DMS79 (cell line): ENCODE data around the gene LRRC75B.
A peak's percentile ranks its signal among the peaks of the same experiment; 100 is the strongest.
"Not testable (repeated sequence)": the region's sequence is repeated elsewhere in the genome, so short reads cannot be mapped to it uniquely, and the experiment has no call there.

Experiments used
- DNase-seq: peaks from one replicate; lab custom pipeline; 2025; lab: John Stamatoyannopoulos, UW

The LRRC75B gene

DNA sequence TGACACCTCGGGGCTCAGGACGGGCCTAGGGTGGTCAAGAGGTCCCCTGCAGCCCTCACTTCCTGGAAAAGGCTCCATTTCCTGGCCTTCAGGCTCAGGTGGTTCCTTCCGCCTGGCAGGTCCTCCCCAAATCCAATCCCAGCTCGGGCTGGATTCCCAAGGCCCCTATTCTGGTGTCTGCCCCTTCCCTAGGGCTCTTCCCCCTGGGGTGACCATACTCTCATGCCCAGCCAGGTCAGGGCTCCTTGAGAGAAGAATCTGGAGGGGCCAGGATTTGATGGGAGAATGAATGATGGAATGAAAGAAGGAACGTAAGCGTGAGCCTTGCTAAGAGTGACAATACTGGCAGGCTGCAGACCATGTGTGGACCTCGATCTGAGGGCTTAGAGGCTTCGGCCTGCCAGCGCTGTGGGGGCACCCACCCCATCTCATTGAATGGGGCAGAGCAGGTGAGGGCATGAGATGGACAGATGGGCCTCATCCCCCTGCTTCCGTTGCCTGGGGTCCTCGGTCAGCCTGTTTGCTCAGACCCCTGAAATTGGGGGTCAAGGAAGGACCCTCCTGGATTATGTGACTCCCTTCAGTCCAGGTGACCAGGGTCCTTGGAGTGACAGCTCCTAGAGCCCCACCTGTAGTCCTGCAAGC is 9.4 kb upstream of the LRRC75B start:
- not testable (repeated sequence) for DNase-seq

DNA sequence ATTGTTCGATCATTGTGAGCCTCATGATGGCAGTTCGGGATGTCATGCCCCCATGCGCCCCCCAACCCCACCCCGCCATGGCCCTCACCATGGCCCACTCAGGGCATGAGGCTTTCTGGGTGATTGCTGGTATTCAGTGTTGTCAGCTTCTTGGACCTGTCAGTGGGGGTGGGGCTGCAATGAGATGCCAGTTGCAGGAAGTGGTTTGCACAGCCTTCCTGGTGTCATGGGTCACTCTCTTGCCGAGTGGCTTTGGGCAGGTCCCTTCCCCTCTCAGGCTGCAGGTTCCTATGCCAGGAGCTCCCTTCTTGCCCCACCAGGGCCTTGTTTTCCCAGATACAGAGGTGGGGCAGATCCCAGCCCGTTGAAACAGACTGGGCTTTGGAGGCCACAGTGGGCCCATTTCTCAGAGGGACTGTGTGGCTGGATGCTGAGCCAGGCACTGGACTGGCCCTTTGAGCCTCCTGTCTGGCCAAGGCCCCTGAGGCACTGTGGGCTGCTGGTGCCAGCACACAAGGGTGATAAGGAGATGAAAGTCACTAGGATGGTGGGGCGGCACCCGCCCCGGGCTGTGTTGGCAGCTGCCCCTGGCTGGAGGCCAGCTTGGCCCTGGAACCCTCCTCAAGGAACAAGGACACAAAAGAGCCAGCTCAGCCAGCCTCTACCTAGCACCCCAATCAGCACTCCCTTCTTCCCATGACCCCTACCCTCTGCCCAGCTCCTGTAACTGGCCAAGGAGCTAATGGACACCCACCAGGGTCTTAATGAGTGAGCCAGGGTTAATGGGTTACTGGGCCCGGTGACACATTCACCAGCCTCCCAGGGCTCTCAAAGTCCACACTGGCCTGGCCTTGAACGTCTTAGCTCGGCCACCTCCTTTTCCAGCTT is 8.6 kb upstream of the LRRC75B start:
- peak; percentile 31 for DNase-seq

DNA sequence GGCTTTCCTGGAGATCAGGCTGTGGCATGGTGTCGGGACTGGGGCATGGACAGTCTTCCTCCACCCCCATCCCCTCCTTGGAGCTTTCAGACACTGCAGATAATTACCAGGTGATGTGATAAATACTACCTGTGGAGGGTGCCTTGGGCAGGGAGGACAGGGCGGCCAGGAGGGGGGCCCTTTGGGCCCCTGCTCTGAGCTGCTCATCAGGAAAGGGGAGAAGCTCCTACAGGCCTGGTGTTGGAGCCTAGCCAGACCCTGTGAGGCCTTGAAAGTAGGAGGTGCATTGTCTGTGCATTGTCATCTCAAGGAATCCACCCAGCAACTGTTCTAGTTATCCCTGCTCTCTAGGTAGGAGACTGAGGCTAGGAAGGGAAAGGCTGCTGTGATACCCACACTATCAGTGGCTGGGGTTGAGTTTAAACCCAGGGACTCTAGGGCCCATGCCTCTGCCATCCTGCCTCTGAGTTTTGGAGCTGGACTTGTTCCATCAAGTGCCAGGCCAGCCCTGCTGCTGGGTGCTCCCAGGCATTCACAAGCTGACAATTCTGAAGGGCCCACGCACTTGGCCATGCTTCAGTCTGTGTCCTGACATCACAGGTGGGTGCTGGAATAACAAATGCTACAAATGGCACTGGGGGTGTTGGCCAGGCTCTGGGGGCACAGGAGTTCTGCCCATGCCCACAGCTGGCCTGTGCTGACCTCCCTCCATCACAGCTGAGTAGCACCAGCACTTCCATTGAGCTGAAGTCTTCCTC is 7.3 kb upstream of the LRRC75B start:
- DNase-seq = not testable (repeated sequence)

DNA sequence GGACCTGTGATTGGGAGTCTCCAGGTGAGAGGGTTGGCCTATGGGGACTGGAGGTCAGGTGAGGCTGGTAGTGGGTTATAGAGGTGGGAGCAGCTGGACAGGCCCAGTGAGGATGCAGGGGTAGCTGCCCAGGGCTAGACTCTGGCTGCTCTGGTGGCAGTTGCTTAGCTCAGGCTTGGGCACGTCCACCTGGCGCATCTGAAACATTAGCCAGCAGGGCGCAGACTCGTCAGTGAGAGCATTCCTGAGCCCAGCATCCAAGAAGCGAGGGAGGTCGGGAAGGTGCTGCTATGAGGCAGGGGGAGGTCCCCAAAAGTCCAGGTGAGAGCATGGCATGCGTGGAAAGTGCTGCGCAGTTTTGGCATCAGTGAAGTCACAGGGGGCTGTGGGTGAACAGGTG is 6.6 kb upstream of the LRRC75B start:
- no peak for DNase-seq

DNA sequence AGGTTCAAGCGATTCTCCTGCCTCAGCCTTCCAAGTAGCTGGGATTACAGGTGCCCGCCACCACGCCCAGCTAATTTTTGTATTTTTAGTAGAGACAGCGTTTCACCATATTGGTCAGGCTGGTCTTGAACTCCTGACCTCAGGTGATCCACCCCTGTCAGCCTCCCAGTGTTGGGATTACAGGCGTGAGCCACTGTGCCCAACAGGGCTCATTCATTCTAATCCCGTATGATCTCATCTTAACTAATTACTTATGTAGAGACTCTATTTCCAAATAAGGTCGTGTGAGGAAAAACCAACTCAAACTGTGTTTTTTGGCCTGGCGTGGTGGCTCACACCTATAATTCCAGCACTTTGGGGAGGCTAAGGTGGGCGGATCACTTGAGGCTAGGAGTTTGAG is 4.2 kb upstream of the LRRC75B start:
- DNase-seq = not testable (repeated sequence)

DNA sequence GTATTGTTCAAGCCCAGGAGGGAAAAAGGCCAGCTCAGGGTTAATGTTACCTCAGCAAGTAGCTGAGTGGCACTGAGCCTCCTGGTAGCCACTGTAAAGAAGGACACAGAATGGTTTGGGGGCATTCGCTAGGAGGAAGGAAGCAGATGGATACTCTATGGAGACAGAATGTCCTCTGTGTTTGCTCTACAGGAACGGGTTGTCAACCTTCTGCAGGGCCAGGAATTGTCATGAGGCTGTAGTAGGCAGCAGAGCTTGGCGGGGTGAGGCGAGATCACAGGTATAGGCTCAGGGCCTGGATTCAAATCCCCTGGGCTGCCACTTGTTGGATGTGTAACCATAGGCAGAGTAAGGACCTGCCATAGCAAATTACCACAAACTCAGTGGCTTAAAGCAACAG is 3.0 kb upstream of the LRRC75B start:
- DNase-seq = no peak

DNA sequence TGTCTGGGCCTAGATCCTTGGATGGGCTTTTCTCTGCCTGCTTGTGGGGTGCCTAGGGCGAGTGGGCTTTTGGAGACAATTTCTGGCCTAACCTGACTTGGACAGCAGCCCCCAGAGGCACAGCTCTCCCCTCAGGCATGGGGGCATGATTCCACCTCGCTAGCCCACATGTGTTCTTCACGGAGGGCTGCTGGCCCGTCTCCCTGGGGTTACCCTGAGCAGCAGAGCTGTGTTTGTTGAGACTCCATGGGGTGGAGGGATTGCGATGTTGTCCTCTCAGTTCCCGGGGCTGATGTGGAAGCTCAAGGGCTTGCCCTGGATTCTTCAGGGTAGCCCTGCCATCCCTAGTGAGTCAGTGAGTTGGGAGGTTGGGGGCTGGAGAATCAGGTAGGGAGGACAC is 2.4 kb upstream of the LRRC75B start:
- no peak for DNase-seq

DNA sequence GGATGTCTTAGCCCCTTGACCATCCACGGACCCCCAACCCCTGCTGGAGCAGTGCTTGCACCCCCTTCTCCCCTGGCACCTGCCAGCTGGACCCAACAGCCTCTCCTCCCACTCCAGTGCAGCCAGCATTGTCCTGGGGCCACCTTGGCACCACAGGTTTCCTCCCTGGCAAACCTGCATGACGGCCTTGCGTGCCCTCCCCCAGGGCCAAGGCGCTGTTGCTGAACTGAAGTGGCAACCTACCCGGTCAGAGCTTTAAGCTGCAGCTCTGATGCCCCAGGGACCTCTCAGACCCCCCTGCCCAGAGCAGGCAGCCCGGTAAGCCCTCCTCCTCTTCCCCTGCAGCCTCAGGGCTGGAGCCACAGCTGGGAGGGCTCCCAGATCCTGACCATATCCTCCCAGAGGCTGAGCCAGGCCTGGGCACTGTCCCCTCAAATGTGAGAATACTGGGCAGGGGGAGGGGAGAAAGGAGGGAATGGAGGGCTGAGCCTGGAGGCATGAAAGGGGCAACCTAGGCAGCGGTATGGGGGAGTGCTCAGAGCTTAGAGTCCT is 1.8 kb upstream of the LRRC75B start:
- DNase-seq = no peak

DNA sequence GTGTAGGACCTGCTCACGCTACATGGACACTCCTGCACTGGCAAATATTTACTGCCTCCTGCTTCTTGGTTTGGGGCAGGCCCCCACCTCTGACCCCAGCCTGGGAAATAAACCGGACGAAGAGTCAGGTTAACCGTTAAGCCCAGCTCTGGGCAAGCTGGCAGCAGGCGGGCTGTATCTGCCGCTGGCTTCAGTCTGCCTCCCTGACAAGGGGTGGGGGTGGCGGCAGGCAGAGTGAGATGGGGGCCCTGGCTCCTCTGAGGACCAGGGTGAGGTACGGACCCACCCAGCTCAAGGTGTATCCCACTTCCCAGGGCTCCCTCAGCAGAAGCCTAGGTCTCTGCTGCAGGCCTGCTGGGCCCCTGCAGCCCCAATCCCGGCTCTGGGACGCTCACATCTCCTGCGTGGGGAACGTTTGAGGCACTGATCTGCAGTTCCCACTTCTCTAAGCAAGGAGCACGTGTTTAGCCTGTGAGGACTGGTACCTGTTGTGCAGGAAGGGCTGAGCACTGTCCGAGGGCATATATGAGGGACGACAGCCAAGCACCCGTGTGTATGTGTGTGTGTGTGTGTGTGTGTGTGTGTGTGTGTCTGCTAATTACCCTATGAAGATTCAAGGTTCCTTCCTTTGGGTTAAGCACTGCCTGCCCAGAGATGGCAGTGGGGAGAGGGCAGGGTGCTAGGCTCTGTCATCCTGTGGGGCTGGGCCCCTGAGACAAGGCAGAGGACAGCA is 1.1 kb upstream of the LRRC75B start:
- no peak for DNase-seq

DNA sequence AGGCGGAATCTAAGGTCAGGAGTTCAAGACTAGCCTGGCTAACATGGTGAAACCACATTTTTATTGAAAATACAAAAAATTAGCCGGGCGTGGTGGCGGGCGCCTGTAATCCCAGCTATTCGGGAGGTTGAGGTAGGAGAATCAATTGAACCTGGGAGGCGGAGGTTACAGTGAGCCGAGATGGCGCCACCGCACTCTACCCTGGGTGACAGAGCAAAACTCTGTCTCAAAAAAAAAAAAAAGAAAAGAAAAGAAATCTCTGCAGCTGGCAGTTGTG is 624 bp upstream of the LRRC75B start:
- DNase-seq = not testable (repeated sequence)

DNA sequence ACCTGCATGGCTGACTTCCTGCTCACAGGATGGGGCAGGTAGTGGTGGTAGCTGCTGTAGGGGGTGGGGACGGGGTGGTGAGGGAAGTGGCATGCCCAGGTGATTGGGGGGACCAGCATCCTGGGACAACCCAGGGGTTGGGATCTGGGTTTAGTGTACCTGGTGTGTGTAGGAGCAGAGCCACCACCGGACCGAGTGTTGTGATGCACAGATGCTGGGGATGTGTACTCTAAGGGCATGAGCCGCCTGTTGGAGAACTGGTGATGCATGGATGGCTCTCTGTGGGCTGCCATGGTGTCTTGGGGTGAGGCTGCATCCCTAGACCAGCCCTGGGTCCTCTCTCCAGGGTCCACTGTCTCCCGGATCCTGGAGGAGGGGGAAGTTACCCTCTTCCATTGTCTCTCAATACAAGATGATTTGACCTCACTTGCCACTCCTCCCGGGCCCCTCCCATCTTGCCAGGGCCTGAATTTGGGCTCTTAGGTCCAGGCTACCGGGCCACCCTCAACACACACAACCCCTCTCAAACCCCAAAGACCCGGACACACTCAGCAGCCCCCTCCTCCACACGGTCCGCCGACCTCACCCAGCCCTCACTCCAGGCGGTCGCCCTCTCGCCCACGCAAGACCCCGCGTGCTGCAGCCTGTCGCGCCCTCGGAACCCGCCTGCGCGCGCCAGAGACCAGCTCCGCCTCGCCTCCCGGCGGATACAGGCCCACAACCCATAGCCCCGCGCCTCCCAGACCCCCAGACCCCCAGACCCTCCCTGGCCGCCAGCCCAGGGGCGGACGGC is 619 bp downstream of the LRRC75B start:
- no peak for DNase-seq

DNA sequence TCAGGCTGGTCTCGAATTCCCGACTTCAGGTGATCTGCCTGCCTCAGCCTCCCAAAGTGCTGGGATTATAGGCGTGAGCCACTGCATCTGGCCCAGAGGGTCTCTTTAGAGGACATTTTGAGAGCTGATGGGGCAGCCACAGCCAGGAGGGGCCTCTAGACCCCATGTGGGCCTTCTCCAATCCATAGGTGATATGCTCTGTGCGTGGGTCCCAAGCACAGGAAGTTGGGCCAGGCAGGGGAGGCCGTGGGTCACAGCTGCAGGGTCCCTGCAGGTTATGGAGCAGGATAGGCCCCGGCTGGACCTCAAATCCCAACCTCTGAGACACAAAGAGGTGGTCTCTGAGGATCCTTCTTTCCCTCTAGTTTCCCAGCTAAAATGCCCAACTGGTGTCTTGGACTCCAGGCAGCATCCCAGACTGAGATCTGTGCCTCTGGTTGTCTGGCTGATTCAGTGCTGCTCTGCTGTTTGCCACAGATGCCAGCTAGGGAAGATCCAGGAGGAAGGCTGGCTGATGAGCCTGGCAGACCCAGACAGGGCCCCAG is 1.5 kb downstream of the LRRC75B start:
- no peak for DNase-seq

DNA sequence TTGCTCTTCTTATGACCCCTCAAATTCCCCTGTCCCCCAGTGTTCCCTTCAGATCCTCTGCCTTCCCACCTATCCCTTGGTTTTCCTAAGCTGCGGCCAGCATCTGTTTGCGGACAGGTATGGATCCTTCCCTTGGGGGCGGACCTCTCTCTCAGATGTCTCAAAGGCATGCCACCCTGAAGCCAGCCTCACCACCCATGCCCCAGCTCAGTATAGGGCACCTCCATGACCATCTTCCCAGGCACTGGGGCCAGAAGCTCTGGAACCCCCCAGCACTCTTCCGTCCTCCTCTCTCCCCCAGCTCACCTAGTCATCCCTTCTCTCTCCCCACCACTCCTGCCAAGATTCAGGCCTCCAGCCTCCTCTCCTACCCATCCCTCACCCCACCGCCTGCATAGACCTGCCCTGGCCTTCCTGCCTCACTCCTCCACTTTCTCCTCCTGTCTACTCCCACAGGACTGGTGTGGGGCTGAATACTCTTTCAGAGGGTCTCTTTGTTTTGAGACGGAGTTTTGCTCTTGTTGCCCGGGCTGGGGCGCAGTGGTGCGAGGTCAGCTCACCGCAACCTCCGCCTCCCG is 2.2 kb downstream of the LRRC75B start:
- no peak for DNase-seq

DNA sequence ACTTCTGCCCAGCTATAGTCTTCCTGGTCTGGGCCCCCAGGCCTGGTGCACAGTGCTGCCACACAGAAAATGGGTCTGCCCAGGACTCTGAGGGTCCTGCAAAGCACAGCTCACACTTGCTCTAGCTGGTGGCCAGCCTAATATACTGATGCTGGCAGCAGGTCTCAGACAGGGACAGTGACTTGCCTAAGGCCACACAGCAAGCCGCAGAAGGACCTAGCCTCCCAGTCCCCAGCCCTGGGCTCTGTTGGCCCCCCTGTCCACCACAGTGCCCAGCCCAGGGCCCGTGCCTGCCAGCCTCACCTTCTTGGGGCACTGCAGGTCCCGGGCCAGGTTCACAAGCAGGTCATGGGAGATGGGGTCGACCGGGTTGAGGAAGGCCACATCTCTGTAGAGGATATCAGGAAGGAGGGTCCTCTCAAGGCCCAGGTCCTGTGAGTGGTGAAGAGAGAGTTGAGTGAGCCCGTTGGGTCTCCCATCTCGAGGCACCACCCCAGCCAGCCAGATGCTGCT is 3.3 kb downstream of the LRRC75B start:
- DNase-seq = no peak

DNA sequence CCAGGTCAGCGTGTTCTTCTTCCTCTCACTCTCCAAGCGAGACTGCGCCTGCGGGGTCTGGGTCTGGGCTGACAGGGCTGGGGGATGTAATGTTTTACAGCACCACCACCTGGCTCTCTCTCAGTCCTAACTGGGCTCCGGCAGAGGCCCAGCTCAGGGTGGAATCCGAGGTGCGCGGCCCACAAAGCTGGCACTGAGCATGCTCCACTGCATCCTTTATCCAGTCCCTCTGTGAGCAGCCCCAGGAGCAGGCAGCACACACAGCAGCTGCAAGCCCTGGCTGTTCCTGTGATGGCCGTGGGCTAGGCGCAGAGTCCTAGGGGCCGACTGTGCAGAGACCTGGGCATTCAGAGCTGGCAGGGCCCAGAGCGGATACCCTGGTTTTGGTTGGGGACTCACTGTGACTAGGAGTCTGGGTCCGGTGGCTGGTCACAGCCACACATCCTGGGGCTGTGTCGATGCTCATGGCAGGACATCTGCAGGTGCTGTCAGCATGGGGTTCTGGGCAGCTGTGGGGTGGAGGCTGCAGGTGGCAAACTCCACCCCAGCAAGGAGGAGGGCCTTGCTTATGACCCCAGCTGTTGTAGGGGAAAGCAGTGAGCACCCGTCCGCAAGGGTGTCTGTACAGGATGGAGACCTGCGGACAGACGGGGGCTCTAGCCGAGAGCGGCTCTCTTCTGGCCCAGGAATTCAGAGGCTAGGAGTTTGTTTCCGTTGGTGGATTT is 4.0 kb downstream of the LRRC75B start:
- DNase-seq = no peak

DNA sequence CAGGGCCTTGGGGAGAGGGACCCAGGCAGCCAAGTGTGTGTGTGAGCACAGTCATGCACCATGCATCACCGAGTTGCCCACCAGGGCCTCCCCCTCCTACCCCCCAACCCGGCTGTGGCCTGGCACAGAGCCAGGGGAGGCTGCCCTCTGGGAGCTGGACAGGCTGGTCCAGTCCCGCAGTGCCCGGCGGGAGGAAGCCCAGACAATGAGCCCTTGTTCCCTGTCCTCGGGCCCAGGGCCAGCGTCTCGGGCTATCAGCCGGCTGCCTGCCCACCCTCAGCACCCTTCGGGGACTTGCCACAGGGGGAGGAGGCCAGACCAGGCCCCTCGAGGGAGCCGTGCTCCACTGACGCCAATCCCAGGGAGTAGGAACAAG is 4.5 kb downstream of the LRRC75B start:
- no peak for DNase-seq

DNA sequence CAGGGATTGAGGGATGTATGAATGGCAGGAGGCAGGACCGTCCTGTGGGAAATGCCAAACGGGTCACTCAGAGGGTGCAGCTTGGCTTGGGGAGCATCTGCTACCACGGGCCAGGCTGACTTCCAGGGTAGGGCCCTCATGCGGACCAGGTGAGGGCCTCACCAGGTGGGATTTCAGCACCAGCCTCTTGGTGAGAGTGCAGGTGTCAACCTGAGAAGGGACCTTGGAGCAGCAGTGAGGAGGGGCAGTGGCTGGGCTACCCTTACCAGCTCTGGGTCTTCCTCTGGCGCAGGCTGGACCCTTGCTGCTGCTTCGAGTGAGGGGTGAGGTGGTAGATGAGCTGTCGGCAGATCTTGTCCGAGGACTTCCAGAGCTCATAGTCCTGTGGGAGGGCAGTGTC is 4.9 kb downstream of the LRRC75B start:
- DNase-seq = no peak

DNA sequence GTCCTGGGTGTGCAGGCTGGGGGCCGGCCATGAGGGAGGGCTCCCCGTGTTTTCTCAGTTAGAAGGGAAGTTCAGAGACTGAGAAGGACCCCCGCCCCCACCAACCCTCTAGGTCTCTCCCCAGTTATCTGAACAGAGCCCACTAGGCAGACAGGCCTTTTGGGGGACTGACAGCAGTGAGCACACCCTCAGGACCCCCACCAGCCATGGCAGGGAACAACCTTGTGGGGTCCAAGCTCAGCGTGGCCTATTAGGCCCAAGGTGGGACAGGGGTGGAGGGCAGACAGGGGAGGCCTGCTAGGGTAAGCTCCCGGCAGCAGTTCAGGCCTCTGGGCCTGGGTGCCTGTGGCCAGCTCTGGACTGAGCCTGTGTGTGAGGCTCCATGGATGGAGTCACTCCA is 5.6 kb downstream of the LRRC75B start:
- DNase-seq = no peak

DNA sequence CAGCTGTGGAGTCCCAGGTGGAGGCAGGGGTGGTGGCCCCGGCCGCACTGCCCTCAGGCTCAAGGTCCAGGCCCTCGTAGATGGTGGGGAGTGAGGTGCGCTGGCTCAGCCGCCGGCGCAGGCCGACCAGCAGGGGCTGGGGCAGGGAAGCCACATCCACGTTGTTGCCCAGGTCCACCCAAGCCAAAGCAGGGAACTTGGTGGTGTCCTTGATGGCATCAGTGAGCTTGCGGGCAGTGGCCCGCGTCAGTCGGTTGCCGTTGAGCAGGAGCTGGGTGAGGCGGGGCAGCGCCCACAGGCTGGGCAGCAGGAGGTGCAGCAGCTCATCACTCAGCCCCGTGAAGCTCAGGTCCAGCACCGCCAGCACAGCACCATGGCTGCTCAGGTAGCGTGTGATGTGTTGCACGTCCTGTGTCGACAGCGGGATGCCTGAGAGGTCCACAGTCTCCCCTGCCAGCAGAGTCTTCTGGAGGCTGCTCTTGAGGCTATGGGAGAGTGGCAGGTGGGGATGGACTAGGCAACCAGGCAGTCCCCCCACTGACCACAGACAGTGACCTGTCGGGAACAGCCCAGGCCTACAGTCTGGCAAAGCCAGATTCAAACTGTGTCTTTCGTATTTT is 6.8 kb downstream of the LRRC75B start:
- DNase-seq = no peak
